HepG2 (cell line): Measurements from ENCODE around the gene F2RL2. TPM values are rescaled to one million over a fixed set of nuclear protein-coding genes. Genes with fewer than 3 reads are reported as not detected.

Source experiments
- ATAC-seq: fragments of 200-7000 bp; cut with Tn5 transposase; 3 replicates; pipeline ENCODE4 v1.9.1; 2020; ENCODE audit warnings: mild to moderate bottlenecking, moderate library complexity
- BruUV-seq: library from RNA; stranded (reverse); fragments of 400-500 nt; replicated peaks from 2 replicates; lab custom pipeline; 2021; lab: Mats Ljungman, UMichigan
- CTCF ChIA-PET: fragments of 300-600 bp; formaldehyde crosslinking; extraction: SDS; loops from one replicate; lab custom pipeline; 2021; ENCODE audit warnings: low total read pairs, inconsistent platforms, low intra/inter-chr PET ratio; lab: Yijun Ruan, JAX
- POLR2A ChIA-PET: fragments of 350-600 bp; sonication (Branson Sonifier 250); formaldehyde crosslinking; loops from one replicate; lab custom pipeline; 2020; ENCODE audit warnings: antibody characterized with exemption, inconsistent platforms; lab: Yijun Ruan, JAX
- DNase-seq: peaks from one replicate; pipeline ENCODE4 v3.0.0-alpha.2; 2015; ENCODE audit warnings: low spot score
- FAIRE-seq: peaks from 3 replicates; lab custom pipeline; 2011; peaks lifted over from hg19 to GRCh38; lab: Jason Lieb, UNC
- H2AFZ ChIP-seq: one replicate; pipeline ENCODE4 v1.6.1; 2011; ENCODE audit warnings: low read length, inconsistent platforms
- H3K27ac ChIP-seq: fragments of 300-600 bp; 3 replicates; pipeline ENCODE4 v1.8.0; 2011; ENCODE audit warnings: mixed run types, mild to moderate bottlenecking, mixed read lengths, low read length, inconsistent platforms; ENCODE audit not compliant: insufficient read depth; ENCODE audit errors: extremely low read length
- H3K27me3 ChIP-seq, 2 experiments: fragments of 200-600 bp in 1 of 2; 2 replicates in 1 of 2; 3 replicates in 1 of 2; pipeline versions ENCODE4 v1.6.0 to v1.8.0; 2011; ENCODE audit warnings: low read length in 2 of 2, mild to moderate bottlenecking in 2 of 2, moderate library complexity in 2 of 2, inconsistent platforms in 1 of 2; ENCODE audit not compliant: insufficient read depth in 2 of 2, control insufficient read depth in 1 of 2
- H3K36me3 ChIP-seq, 2 experiments: fragments of 200-600 bp in 1 of 2; replicated peaks in 1 of 2; 2 replicates in 1 of 2; 3 replicates in 1 of 2; pipeline versions ENCODE4 v1.5.1 to v1.8.0; 2011; ENCODE audit warnings: low read length in 2 of 2, inconsistent platforms in 1 of 2; ENCODE audit not compliant: insufficient read depth in 2 of 2, control insufficient read depth in 1 of 2
- H3K4me1 ChIP-seq: 2 replicates; pipeline ENCODE4 v1.5.1; 2012; ENCODE audit warnings: low read length, inconsistent platforms; ENCODE audit not compliant: insufficient read depth
- H3K4me2 ChIP-seq: 2 replicates; pipeline ENCODE4 v1.6.0; 2011; ENCODE audit warnings: low read depth, low read length, inconsistent platforms
- H3K4me3 ChIP-seq, 3 experiments: fragments of 200-600 bp in 1 of 3; sonication (generic), shearing (Covaris generic) in 1 of 3; replicated peaks in 1 of 3; 2 replicates each; pipeline ENCODE4 v1.5.1; 2011 to 2016; ENCODE audit warnings: low read length in 3 of 3, inconsistent platforms in 2 of 3, low read depth in 2 of 3, mild to moderate bottlenecking in 2 of 3, control low read depth in 1 of 3, mixed read lengths in 1 of 3; ENCODE audit not compliant: insufficient read depth in 1 of 3
- H3K79me2 ChIP-seq: one replicate; pipeline ENCODE4 v1.6.1; 2011; ENCODE audit warnings: low read length, inconsistent platforms; ENCODE audit not compliant: insufficient read depth
- H3K9ac ChIP-seq: 2 replicates; pipeline ENCODE4 v1.6.0; 2011; ENCODE audit warnings: mild to moderate bottlenecking, low read depth, low read length, inconsistent platforms; ENCODE audit not compliant: insufficient read depth
- H3K9me3 ChIP-seq: 2 replicates; pipeline ENCODE4 v1.5.1; 2012; ENCODE audit warnings: mild to moderate bottlenecking, low read length
- H4K20me1 ChIP-seq: 2 replicates; pipeline ENCODE4 v1.6.0; 2011; ENCODE audit warnings: inconsistent platforms, mild to moderate bottlenecking, low read length, moderate library complexity; ENCODE audit not compliant: insufficient read depth
- CBX2 ChIP-seq, 2 experiments: fragments of 200-600 bp in 1 of 2; sonication (generic); formaldehyde crosslinking in 1 of 2; IDR thresholded peaks; 2 replicates each; pipeline versions ENCODE4 v1.7.0 to v1.8.1; 2018 to 2022; ENCODE audit warnings: low read depth in 2 of 2, low read length in 1 of 2, mild to moderate bottlenecking in 1 of 2, missing genetic modification reagents in 1 of 2
- CC2D1A ChIP-seq: sonication (generic); formaldehyde crosslinking; IDR thresholded peaks from 2 replicates; pipeline ENCODE4 v1.8.1; 2023; ENCODE audit warnings: mild to moderate bottlenecking, missing genetic modification reagents
- NR2F1 ChIP-seq, 2 experiments: fragments of 450-650 bp in 1 of 2; formaldehyde crosslinking in 1 of 2; IDR thresholded peaks; 2 replicates each; pipeline versions ENCODE4 v1.5.0 to v1.6.1; 2016 to 2020; ENCODE audit warnings: mild to moderate bottlenecking in 1 of 2, missing compliant biosample characterization in 1 of 2, missing genetic modification reagents in 1 of 2, moderate library complexity in 1 of 2
- SP4 ChIP-seq: sonication (generic); formaldehyde crosslinking; IDR thresholded peaks from 2 replicates; pipeline ENCODE4 v1.8.1; 2023; ENCODE audit warnings: mild to moderate bottlenecking, missing genetic modification reagents
- TCF12 ChIP-seq, 2 experiments: fragments of 450-650 bp in 1 of 2; sonication (generic) in 1 of 2; formaldehyde crosslinking in 1 of 2; IDR thresholded peaks; 2 replicates each; pipeline versions ENCODE4 v1.6.1 to v1.8.0; 2017 to 2022; ENCODE audit warnings: antibody characterized with exemption in 1 of 2, mild to moderate bottlenecking in 1 of 2, missing genetic modification reagents in 1 of 2, moderate library complexity in 1 of 2
- U2AF1 ChIP-seq: fragments of 200-400 bp; formaldehyde crosslinking; optimal IDR thresholded peaks from 2 replicates; pipeline ENCODE3; 2017; ENCODE audit warnings: mild to moderate bottlenecking, low read depth, low read length
- ZNF367 ChIP-seq: sonication (generic); formaldehyde crosslinking; IDR thresholded peaks from 2 replicates; pipeline ENCODE4 v1.4.0; 2020; ENCODE audit warnings: missing genetic modification reagents, borderline replicate concordance
- ZNF451 ChIP-seq: sonication (generic); formaldehyde crosslinking; IDR thresholded peaks from 2 replicates; pipeline ENCODE4 v1.5.0; 2020; ENCODE audit warnings: mild to moderate bottlenecking, missing genetic modification reagents
- ZNF468 ChIP-seq: sonication (generic); formaldehyde crosslinking; IDR thresholded peaks from 2 replicates; pipeline ENCODE4 v1.8.0; 2022; ENCODE audit warnings: mild to moderate bottlenecking, moderate library complexity, missing genetic modification reagents
- ZNF496 ChIP-seq: sonication (generic); formaldehyde crosslinking; IDR thresholded peaks from 2 replicates; pipeline ENCODE4 v1.8.1; 2023; ENCODE audit warnings: mild to moderate bottlenecking, moderate library complexity, missing genetic modification reagents; ENCODE audit not compliant: insufficient replicate concordance
- ZNF558 ChIP-seq: sonication (generic); formaldehyde crosslinking; IDR thresholded peaks from 2 replicates; pipeline ENCODE4 v1.9.0; 2022; ENCODE audit warnings: mild to moderate bottlenecking, missing genetic modification reagents, borderline replicate concordance
- WGBS: methylation state at CpG from one replicate; pipeline ENCODE4 v1.1.6; 2017; ENCODE audit warnings: low lambda C conversion rate; 5-methylcytosine and 5-hydroxymethylcytosine counted together
- in situ Hi-C: cut with HindIII; loops from 2 replicates; pipeline ENCODE4 v1.10.0; 2017; ENCODE audit warnings: low pct_unique_long_range_greater_than_20kb; ENCODE audit not compliant: extremely low pct_ligation_motif_present
- intact Hi-C: fragments of 100-400 bp; cut with micrococcal nuclease; formaldehyde crosslinking; loops from one replicate; pipeline ENCODE4 v1.10.0; 2022; ENCODE audit not compliant: unreplicated experiment
- polyA plus RNA-seq, 8 experiments: library from polyadenylated mRNA; depleted of rRNA in 3 of 8; stranded (reverse) in 7 of 8; unstranded in 1 of 8; fragments of >200 nt; fragmentation: Illumina TruSeq in 4 of 8; extraction: Trizol in 4 of 8; gene quantifications; 2 replicates each; pipeline versions ENCODE4 v1.2.1 to v1.2.3, GENCODE V29; 2011 to 2016; ENCODE audit warnings: low read depth in 4 of 8, missing spikeins in 1 of 8, mixed read lengths in 1 of 8; ENCODE audit not compliant: insufficient read depth in 1 of 8
- total RNA-seq, 5 experiments: library from RNA; depleted of rRNA; stranded (reverse); fragments of >200 nt; fragmentation: Illumina TruSeq; extraction: Trizol; gene quantifications; 2 replicates each; pipeline ENCODE4 v1.2.3, GENCODE V29; 2016; ENCODE audit warnings: low read depth in 1 of 5
- TF ChIP-seq, protein P1 (sequence below): sonication (generic); formaldehyde crosslinking; IDR thresholded peaks from 2 replicates; pipeline ENCODE4 v1.4.0; 2020; ENCODE audit warnings: missing genetic modification reagents, borderline replicate concordance
- TF ChIP-seq, protein P2 (sequence below): IDR thresholded peaks from 2 replicates; pipeline ENCODE4 v1.6.1; 2016; ENCODE audit warnings: control low read depth
- TF ChIP-seq, protein P3 (sequence below): sonication (generic); formaldehyde crosslinking; IDR thresholded peaks from 2 replicates; pipeline ENCODE4 v1.5.0; 2020; ENCODE audit warnings: missing genetic modification reagents, mild to moderate bottlenecking, borderline replicate concordance

The F2RL2 gene
- total and polyA plus RNA-seq, 2 of the 13 experiments (the other 11 are each of a cell fraction or from before 2014, with no cell fraction given): not detected

DNA sequence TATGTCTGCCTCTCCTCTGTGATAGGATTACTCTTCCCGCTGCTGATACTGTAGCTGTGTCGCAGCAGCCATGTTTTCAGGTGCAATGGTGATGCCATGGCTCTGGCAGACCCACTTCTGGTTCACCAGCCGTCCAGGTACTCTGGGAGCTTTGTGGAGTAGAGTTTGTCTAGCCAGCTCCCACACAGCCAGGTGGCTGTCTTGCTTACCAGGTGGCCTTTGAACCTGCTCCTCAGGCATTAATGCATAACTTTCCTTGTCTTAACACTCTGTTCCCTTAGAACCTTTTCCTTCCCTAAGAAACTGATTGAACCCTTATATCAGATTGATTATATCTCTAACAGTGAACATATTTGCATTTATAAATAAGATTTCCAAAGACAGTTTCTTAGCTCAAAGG lies 42.2 kb downstream of the F2RL2 start (continued):
- TF ChIP-seq CBX2 (IDR thresholded peaks at IDR 0.05; ENCODE audit: low read depth, low read length) (no peak), CBX2 (CRISPR knock-in tag; IDR thresholded peaks at IDR 0.05; ENCODE audit: low read depth) (no peak), NR2F1 (CRISPR knock-in tag; IDR thresholded peaks at IDR 0.05) (no peak), ZNF367 (no peak)
- TF ChIP-seq, protein P1, sequence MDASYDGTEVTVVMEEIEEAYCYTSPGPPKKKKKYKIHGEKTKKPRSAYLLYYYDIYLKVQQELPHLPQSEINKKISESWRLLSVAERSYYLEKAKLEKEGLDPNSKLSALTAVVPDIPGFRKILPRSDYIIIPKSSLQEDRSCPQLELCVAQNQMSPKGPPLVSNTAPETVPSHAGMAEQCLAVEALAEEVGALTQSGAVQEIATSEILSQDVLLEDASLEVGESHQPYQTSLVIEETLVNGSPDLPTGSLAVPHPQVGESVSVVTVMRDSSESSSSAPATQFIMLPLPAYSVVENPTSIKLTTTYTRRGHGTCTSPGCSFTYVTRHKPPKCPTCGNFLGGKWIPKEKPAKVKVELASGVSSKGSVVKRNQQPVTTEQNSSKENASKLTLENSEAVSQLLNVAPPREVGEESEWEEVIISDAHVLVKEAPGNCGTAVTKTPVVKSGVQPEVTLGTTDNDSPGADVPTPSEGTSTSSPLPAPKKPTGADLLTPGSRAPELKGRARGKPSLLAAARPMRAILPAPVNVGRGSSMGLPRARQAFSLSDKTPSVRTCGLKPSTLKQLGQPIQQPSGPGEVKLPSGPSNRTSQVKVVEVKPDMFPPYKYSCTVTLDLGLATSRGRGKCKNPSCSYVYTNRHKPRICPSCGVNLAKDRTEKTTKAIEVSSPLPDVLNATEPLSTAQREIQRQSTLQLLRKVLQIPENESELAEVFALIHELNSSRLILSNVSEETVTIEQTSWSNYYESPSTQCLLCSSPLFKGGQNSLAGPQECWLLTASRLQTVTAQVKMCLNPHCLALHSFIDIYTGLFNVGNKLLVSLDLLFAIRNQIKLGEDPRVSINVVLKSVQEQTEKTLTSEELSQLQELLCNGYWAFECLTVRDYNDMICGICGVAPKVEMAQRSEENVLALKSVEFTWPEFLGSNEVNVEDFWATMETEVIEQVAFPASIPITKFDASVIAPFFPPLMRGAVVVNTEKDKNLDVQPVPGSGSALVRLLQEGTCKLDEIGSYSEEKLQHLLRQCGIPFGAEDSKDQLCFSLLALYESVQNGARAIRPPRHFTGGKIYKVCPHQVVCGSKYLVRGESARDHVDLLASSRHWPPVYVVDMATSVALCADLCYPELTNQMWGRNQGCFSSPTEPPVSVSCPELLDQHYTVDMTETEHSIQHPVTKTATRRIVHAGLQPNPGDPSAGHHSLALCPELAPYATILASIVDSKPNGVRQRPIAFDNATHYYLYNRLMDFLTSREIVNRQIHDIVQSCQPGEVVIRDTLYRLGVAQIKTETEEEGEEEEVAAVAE: no peak

DNA sequence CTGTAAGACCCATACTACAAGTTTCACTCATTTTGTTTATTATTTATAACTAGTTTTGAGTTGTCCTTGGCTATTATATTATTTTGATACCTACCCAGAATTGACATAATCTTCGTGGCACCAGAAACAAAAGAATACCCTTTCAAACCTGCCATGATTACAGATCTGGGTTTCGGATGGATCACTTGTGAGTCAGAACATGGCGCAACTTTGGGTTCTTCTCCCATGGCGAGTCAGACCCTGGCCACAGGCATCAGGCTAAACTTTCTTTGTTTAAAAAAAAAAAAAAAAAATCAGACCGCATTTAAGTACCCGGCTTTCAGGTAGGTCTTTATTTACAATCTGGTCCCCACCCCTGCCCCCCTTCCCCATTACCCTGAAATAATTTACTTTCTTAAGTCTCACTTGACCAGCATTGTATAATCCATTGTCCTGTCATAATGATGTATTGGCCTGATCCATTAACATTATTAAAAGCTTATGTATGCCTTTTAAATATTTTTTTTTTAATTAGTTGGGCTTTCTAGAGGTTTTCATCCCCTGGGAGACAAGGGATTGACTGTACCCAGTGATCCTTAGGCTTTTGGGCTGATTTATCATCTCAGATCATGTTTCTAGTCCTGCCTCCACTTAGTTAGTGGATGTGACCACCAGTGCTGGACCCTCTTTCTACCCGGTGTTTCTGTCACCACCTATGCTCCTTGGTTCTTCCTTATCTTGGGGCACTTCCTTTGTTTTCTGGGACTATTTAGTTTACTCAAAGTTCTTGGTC lies 43.9 kb downstream of the F2RL2 start:
- Histone ChIP-seq H3K79me2 (no peaks in the 10 kb centered on the region), H3K9ac (no peak overlapping the region), H4K20me1 (no peaks in the 10 kb centered on the region), H3K9me3 (no peaks in the 10 kb centered on the region), H3K36me3 (peaks cover 2 to 20% of the 10 kb centered on the region in 2 experiments; a peak in 4 of 5 replicates), H3K4me1 (peaks cover 5% of the 10 kb centered on the region), H3K4me2 (no peak overlapping the region), H2AFZ (no peak overlapping the region), H3K27ac (no peak overlapping the region), H3K27me3 (no peaks in the 10 kb centered on the region; a peak in 1 of 5 replicates), H3K4me3 (no peak overlapping the region)
- DNase-seq: no peak
- in situ Hi-C loops: no loop called here
- intact Hi-C loops: no loop called here
- WGBS: 96% methylated on average over 7 of the region's 7 CpGs
- no peak for FAIRE-seq
- BruUV-seq: no TSS peak
- ChIA-PET CTCF (no interaction called here), POLR2A (no interaction called here)
- no peak for ATAC-seq
- TF ChIP-seq, protein P2, sequence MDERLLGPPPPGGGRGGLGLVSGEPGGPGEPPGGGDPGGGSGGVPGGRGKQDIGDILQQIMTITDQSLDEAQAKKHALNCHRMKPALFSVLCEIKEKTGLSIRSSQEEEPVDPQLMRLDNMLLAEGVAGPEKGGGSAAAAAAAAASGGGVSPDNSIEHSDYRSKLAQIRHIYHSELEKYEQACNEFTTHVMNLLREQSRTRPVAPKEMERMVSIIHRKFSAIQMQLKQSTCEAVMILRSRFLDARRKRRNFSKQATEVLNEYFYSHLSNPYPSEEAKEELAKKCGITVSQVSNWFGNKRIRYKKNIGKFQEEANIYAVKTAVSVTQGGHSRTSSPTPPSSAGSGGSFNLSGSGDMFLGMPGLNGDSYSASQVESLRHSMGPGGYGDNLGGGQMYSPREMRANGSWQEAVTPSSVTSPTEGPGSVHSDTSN (CRISPR knock-in tag): no peak
- TF ChIP-seq ZNF468 (CRISPR knock-in tag) (no peak), ZNF496 (no peak), ZNF558 (CRISPR knock-in tag) (no peak), ZNF451 (no peak), SP4 (CRISPR knock-in tag) (no peak), TCF12 (IDR thresholded peaks at IDR 0.05) (no peak), TCF12 (CRISPR knock-in tag; IDR thresholded peaks at IDR 0.05) (no peak), CC2D1A (CRISPR knock-in tag) (no peak), U2AF1 (no peak)
- TF ChIP-seq, protein P3, sequence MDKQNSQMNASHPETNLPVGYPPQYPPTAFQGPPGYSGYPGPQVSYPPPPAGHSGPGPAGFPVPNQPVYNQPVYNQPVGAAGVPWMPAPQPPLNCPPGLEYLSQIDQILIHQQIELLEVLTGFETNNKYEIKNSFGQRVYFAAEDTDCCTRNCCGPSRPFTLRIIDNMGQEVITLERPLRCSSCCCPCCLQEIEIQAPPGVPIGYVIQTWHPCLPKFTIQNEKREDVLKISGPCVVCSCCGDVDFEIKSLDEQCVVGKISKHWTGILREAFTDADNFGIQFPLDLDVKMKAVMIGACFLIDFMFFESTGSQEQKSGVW (CRISPR knock-in tag): no peak
